ENCODE data around the gene RNF212B.

The RNF212B gene

GRCh38 chr14:23302290-23303225 is 64.8 kb downstream of the RNF212B start, which contains the start of gene PPP1R3E:
TSS of gene PPP1R3E (minus strand) at chr14:23302859. CDS start at chr14:23302576, 283 bp downstream.
- H3K4me3 ChIP-seq (replicated peaks; ENCODE audit: low read depth, low read length) = peak within 1 kb of the TSS; percentile 63
- no peak for DNase-seq (ENCODE audit: extremely low read depth, low read depth)
- TF ChIP-seq, protein P1, sequence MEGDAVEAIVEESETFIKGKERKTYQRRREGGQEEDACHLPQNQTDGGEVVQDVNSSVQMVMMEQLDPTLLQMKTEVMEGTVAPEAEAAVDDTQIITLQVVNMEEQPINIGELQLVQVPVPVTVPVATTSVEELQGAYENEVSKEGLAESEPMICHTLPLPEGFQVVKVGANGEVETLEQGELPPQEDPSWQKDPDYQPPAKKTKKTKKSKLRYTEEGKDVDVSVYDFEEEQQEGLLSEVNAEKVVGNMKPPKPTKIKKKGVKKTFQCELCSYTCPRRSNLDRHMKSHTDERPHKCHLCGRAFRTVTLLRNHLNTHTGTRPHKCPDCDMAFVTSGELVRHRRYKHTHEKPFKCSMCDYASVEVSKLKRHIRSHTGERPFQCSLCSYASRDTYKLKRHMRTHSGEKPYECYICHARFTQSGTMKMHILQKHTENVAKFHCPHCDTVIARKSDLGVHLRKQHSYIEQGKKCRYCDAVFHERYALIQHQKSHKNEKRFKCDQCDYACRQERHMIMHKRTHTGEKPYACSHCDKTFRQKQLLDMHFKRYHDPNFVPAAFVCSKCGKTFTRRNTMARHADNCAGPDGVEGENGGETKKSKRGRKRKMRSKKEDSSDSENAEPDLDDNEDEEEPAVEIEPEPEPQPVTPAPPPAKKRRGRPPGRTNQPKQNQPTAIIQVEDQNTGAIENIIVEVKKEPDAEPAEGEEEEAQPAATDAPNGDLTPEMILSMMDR (IDR thresholded peaks at IDR 0.05; ENCODE audit: low read depth, low read length, missing control alignments) = no peak

GRCh38 chr14:23306412-23307145 is 68.8 kb downstream of the RNF212B start, which contains the start of gene BCL2L2:
TSS of gene BCL2L2 (plus strand) at chr14:23306833. CDS start at chr14:23307768, 935 bp downstream.
- TF ChIP-seq, protein P1 (IDR thresholded peaks at IDR 0.05; ENCODE audit: low read depth, low read length, missing control alignments) = no peak
- H3K4me3 ChIP-seq (replicated peaks; ENCODE audit: low read depth, low read length) = peak within 1 kb of the TSS; percentile 91
- peak; percentile 65 for DNase-seq (ENCODE audit: extremely low read depth, low read depth)

GRCh38 chr14:23307146-23307530 is 69.4 kb downstream of the RNF212B start:
- no peak for DNase-seq (ENCODE audit: extremely low read depth, low read depth)
- H3K4me3 ChIP-seq (replicated peaks; ENCODE audit: low read depth, low read length) = peak overlapping the region; percentile 91
- TF ChIP-seq, protein P1 (IDR thresholded peaks at IDR 0.05; ENCODE audit: low read depth, low read length, missing control alignments) = no peak

GRCh38 chr14:23307687-23308644 is 70.2 kb downstream of the RNF212B start:
- TF ChIP-seq, protein P1 (IDR thresholded peaks at IDR 0.05; ENCODE audit: low read depth, low read length, missing control alignments) = no peak
- H3K4me3 ChIP-seq (replicated peaks; ENCODE audit: low read depth, low read length) = peak overlapping the region; percentile 91
- DNase-seq (ENCODE audit: extremely low read depth, low read depth) = no peak

DNA sequence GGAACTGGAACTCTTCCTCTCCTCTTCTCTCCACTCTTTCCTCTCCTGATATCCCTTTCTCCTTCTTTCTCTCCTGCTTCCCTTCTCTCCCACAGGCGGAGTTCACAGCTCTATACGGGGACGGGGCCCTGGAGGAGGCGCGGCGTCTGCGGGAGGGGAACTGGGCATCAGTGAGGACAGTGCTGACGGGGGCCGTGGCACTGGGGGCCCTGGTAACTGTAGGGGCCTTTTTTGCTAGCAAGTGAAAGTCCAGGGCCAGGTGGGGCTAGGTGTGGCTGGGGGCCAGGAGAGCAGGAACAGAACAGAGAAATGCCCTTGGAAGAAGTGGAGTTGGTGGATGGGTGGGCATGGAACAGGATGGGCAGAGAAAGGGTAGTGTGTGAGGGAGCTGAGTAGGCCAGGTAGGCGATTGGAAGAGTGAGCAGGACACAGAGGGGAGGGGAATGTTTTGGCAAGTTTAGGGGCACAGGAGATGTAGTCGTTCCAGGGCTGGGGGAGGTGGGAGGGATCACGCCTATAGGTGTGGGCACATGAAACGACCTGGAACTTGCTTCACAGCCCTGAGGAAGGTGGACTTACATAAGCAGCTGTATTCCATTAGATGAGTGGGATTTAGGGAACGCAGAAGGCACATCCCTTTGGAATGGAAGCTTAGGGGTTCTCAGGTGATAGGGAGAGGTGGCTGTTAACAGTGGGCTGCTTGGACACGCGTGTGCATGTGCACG is 71.1 kb downstream of the RNF212B start:
- peak overlapping the region; percentile 91 for H3K4me3 ChIP-seq (replicated peaks; ENCODE audit: low read depth, low read length)
- TF ChIP-seq, protein P1 (IDR thresholded peaks at IDR 0.05; ENCODE audit: low read depth, low read length, missing control alignments) = no peak
- no peak for DNase-seq (ENCODE audit: extremely low read depth, low read depth)

All from HFF-Myc (cell line).